ENCODE data around the gene PDGFRB.

Gene PDGFRB

GRCh38 chr5:150155258-150156026 lies at the start of gene PDGFRB:
PDGFRB (minus strand) TSS chr5:150155845; CDS start chr5:150137047, 18,798 bp downstream.
- peak; percentile 5 for DNase-seq (ENCODE audit: low read depth)

- DNase-seq (ENCODE audit: low read depth), result no peak
Measured at GRCh38 chr5:150204590-150204960, 48.9 kb upstream of the PDGFRB start.

- no peak for DNase-seq (ENCODE audit: low read depth)
Measured at GRCh38 chr5:150203832-150204589, 48.4 kb upstream of the PDGFRB start.

- no peak for DNase-seq (ENCODE audit: low read depth)
Measured at GRCh38 chr5:150202501-150202900, 46.9 kb upstream of the PDGFRB start.

- DNase-seq (ENCODE audit: low read depth), result no peak
Measured at GRCh38 chr5:150197476-150197875, 41.8 kb upstream of the PDGFRB start.

- DNase-seq (ENCODE audit: low read depth), result no peak
Measured at GRCh38 chr5:150196986-150197385, 41.3 kb upstream of the PDGFRB start.

GRCh38 chr5:150196514-150196913 lies 40.9 kb upstream of the PDGFRB start:
- DNase-seq (ENCODE audit: low read depth), result no peak

GRCh38 chr5:150195736-150196485 lies 40.3 kb upstream of the PDGFRB start:
- DNase-seq (ENCODE audit: low read depth), result no peak

GRCh38 chr5:150192462-150192861 lies 36.8 kb upstream of the PDGFRB start:
- DNase-seq (ENCODE audit: low read depth), result no peak

GRCh38 chr5:150190987-150191386 lies 35.3 kb upstream of the PDGFRB start:
- no peak for DNase-seq (ENCODE audit: low read depth)

GRCh38 chr5:150190503-150190979 lies 34.9 kb upstream of the PDGFRB start:
- no peak for DNase-seq (ENCODE audit: low read depth)

GRCh38 chr5:150189728-150190502 lies 34.3 kb upstream of the PDGFRB start, which contains the start of gene SLC6A7:
SLC6A7 (plus strand) TSS chr5:150190062; CDS start chr5:150190328, 266 bp downstream.
- DNase-seq (ENCODE audit: low read depth), result no peak

GRCh38 chr5:150189326-150189725 lies 33.7 kb upstream of the PDGFRB start:
- DNase-seq (ENCODE audit: low read depth), result no peak

- no peak for DNase-seq (ENCODE audit: low read depth)
Measured at GRCh38 chr5:150188146-150188842, 32.6 kb upstream of the PDGFRB start.

GRCh38 chr5:150186897-150187296 lies 31.3 kb upstream of the PDGFRB start:
- no peak for DNase-seq (ENCODE audit: low read depth)

- no peak for DNase-seq (ENCODE audit: low read depth)
Measured at GRCh38 chr5:150186137-150186536, 30.5 kb upstream of the PDGFRB start.

- DNase-seq (ENCODE audit: low read depth), result no peak
Measured at GRCh38 chr5:150184990-150185912, 29.6 kb upstream of the PDGFRB start.

- DNase-seq (ENCODE audit: low read depth), result no peak
Measured at GRCh38 chr5:150184006-150184405, 28.4 kb upstream of the PDGFRB start.

- no peak for DNase-seq (ENCODE audit: low read depth)
Measured at GRCh38 chr5:150183436-150183835, 27.8 kb upstream of the PDGFRB start.

GRCh38 chr5:150182774-150183173 lies 27.1 kb upstream of the PDGFRB start:
- DNase-seq (ENCODE audit: low read depth), result no peak

All from stimulated activated CD4-positive, alpha-beta T cell treated with anti-CD3 and anti-CD28 coated beads, Interleukin-2, amount 100 ng/mL, for 4 hours (primary cell).